Measurements from ENCODE around the gene MAPK8. TPM values are rescaled to one million over a fixed set of nuclear protein-coding genes. Genes with fewer than 3 reads are reported as not detected.

Gene MAPK8
- total and polyA plus RNA-seq, 9 of the 15 experiments (the other 6 are each of a cell fraction or from before 2014, with no cell fraction given) = 6.4 to 159 (median 71.0) TPM

GRCh38 chr10:48449501-48450232 lies 143.2 kb downstream of the MAPK8 start:
- H2AFZ ChIP-seq (ENCODE audit: low read depth, low read length) = no peak overlapping the region
- intact Hi-C loops (cut with micrococcal nuclease) = no loop called here
- no peaks in the 10 kb centered on the region for H3K27me3 ChIP-seq (ENCODE audit: control insufficient read depth in 2 of 2, insufficient read depth in 2 of 2, low read length in 2 of 2)
- H3K4me2 ChIP-seq (ENCODE audit: insufficient read depth, low read length) = no peak overlapping the region
- H3K4me3 ChIP-seq = no peak overlapping the region
- H3K27ac ChIP-seq (ENCODE audit: extremely low read depth, low read depth, low read length) = no peak overlapping the region
- ChIA-PET POLR2A (interaction anchor here (0.9 kb wide), 1 partner anchor 32 kb away, joined by 3 read pairs; no protein-coding TSS in a partner anchor), CTCF (ENCODE audit: low intra/inter-chr PET ratio) (interaction anchor here (1.3 kb wide), 1 partner anchor 57 kb away, joined by 4 read pairs; no protein-coding TSS in a partner anchor)
- H4K20me1 ChIP-seq (replicated peaks; ENCODE audit: control insufficient read depth, insufficient read depth, low read length) = no peaks in the 10 kb centered on the region
- H3K9me1 ChIP-seq (ENCODE audit: control insufficient read depth, insufficient read depth, low read length) = no peaks in the 10 kb centered on the region
- ATAC-seq (no peak), FAIRE-seq (no peak), DNase-seq (ENCODE audit: extremely low read depth in 1 of 4, low spot score in 3 of 4) (no peak)
- TF ChIP-seq ZNF124 (CRISPR knock-in tag; IDR thresholded peaks at IDR 0.05) = no peak
- 0 out of 6 replicates have a peak, but pooled peaks of 1 of the 3 experiments have one; percentile 6 for TF ChIP-seq CTCF (IDR thresholded peaks at IDR 0.05 in 2 of 3, conservative IDR thresholded peaks at IDR 0.05 in 1 of 3; ENCODE audit: insufficient read depth in 2 of 3, low read depth in 1 of 3, low read length in 3 of 3)
- TF ChIP-seq REST (IDR thresholded peaks at IDR 0.05; ENCODE audit: borderline replicate concordance) = 0 out of 2 replicates have a peak, but pooled peaks have one; percentile 6
- TF ChIP-seq REST (CRISPR knock-in tag; IDR thresholded peaks at IDR 0.05; ENCODE audit: low read depth) = no peak
- TF ChIP-seq ZKSCAN1 (IDR thresholded peaks at IDR 0.05; ENCODE audit: low read depth, low read length) = peak; percentile 98
- peak in 1 of 2 experiments; percentile 22; a peak in 1 of 4 replicates for TF ChIP-seq RAD21 (CRISPR knock-in tag; conservative IDR thresholded peaks at IDR 0.05 in 1 of 2, IDR thresholded peaks at IDR 0.05 in 1 of 2)
- no peak for TF ChIP-seq ZNF830 (CRISPR knock-in tag; IDR thresholded peaks at IDR 0.05)
- peak overlapping the region in 1 of 2 experiments; percentile 37; a peak in 2 of 4 replicates for H3K9ac ChIP-seq (ENCODE audit: insufficient read depth in 1 of 2, low read depth in 2 of 2, low read length in 2 of 2)
- no TSS peak for BruUV-seq (replicated peaks)
- peaks cover 6 to 38% of the 10 kb centered on the region in 2 experiments for H3K4me1 ChIP-seq (replicated peaks in 1 of 2; ENCODE audit: control insufficient read depth in 2 of 2, insufficient read depth in 2 of 2, low read length in 2 of 2)
- no peaks in the 10 kb centered on the region for H3K9me3 ChIP-seq (replicated peaks; ENCODE audit: control insufficient read depth, insufficient read depth, low read depth, low read length)
- no peaks in the 10 kb centered on the region for H3K79me2 ChIP-seq (ENCODE audit: control insufficient read depth, insufficient read depth, low read length)
- H3K36me3 ChIP-seq (ENCODE audit: control insufficient read depth, insufficient read depth, low read length) = peaks cover 90% of the 10 kb centered on the region; the same call in 2 of the 3 replicates
- in situ Hi-C loops (cut with MboI) = loop anchor here (5.0 kb wide), 1 partner anchor 53 kb away; no protein-coding TSS in a partner anchor
- WGBS (ENCODE audit: insufficient coverage, low coverage, missing lambda C conversion rate) = 85% methylated on average over 18 of the region's 19 CpGs

Data from K562 (cell line).